ENCODE results near the gene CEACAM5. TPM values are rescaled to one million over a fixed set of nuclear protein-coding genes. Genes with fewer than 3 reads are reported as not detected.
A peak's percentile ranks its signal among the peaks of the same experiment; 100 is the strongest.

Gene CEACAM5
- total RNA-seq, 3 donors from 2014 or later, result 2,069 to 7,240 (median 3,325) TPM

GRCh38 chr19:41700381-41701195, 7.8 kb upstream of the CEACAM5 start:
- no peak for TF ChIP-seq CTCF (IDR thresholded peaks at IDR 0.05)
- ATAC-seq (no peak), DNase-seq (peak in 1 of 3 donors; percentile 28)
- Histone ChIP-seq H3K36me3 (ENCODE audit: low read depth) (no peaks in the 10 kb centered on the region), H3K9me3 (no peaks in the 10 kb centered on the region), H3K4me1 (ENCODE audit: low read depth) (peaks cover 18% of the 10 kb centered on the region), H3K4me3 (no peak overlapping the region)
- intact Hi-C loops (cut with DNase I, micrococcal nuclease), result no loop called here

- Histone ChIP-seq H3K9me3 (no peaks in the 10 kb centered on the region), H3K4me3 (no peak overlapping the region), H3K36me3 (ENCODE audit: low read depth) (no peaks in the 10 kb centered on the region), H3K4me1 (ENCODE audit: low read depth) (peaks cover 20% of the 10 kb centered on the region)
- peak in 2 of 3 donors; percentile 63 to 75 for DNase-seq
- ATAC-seq, result peak; percentile 37
- intact Hi-C loops (cut with DNase I, micrococcal nuclease), result no loop called here
- peak; percentile 20 for TF ChIP-seq CTCF (IDR thresholded peaks at IDR 0.05)
Observed at GRCh38 chr19:41701401-41702075, 6.9 kb upstream of the CEACAM5 start.

GRCh38 chr19:41702171-41702651, 6.2 kb upstream of the CEACAM5 start:
- no peak for DNase-seq
- intact Hi-C loops (cut with DNase I, micrococcal nuclease), result no loop called here
- ATAC-seq, result no peak

GRCh38 chr19:41703602-41704293, 4.7 kb upstream of the CEACAM5 start:
- DNase-seq, result peak in 2 of 3 donors; percentile 16 to 34
- no peak for TF ChIP-seq CTCF (IDR thresholded peaks at IDR 0.05)
- Histone ChIP-seq H3K36me3 (ENCODE audit: low read depth) (no peaks in the 10 kb centered on the region), H3K4me1 (ENCODE audit: low read depth) (peaks cover 14% of the 10 kb centered on the region), H3K4me3 (no peak overlapping the region), H3K9me3 (no peaks in the 10 kb centered on the region)
- intact Hi-C loops (cut with DNase I, micrococcal nuclease), result no loop called here
- no peak for ATAC-seq

More at GRCh38 chr19:41702171-41702651, 6.2 kb upstream of the CEACAM5 start:
- no peak overlapping the region for H3K4me3 ChIP-seq
- H3K9me3 ChIP-seq, result no peaks in the 10 kb centered on the region
- peaks cover 20% of the 10 kb centered on the region for H3K4me1 ChIP-seq (ENCODE audit: low read depth)
- no peaks in the 10 kb centered on the region for H3K36me3 ChIP-seq (ENCODE audit: low read depth)
- TF ChIP-seq CTCF (IDR thresholded peaks at IDR 0.05), result no peak

GRCh38 chr19:41705393-41706174, 2.8 kb upstream of the CEACAM5 start:
- no peak for ATAC-seq
- intact Hi-C loops (cut with DNase I, micrococcal nuclease), result loop anchor here in 1 of 2 donors (5.0 kb wide), 1 partner anchor 42 kb away; no protein-coding TSS in a partner anchor
- DNase-seq, result peak; percentile 52 to 77 (median 71)
- Histone ChIP-seq H3K9me3 (no peaks in the 10 kb centered on the region), H3K4me1 (ENCODE audit: low read depth) (peaks cover 4% of the 10 kb centered on the region), H3K4me3 (no peak overlapping the region), H3K36me3 (ENCODE audit: low read depth) (no peaks in the 10 kb centered on the region)
- no peak for TF ChIP-seq CTCF (IDR thresholded peaks at IDR 0.05)

Data from mucosa of descending colon (tissue), 3 donors.